ENCODE results near the gene MTHFSD.

Gene MTHFSD

GRCh38 chr16:86533767-86534351 is 21.2 kb downstream of the MTHFSD start (continued):
- TF ChIP-seq GLIS3 (CRISPR knock-in tag; IDR thresholded peaks at IDR 0.05) (no peak), TSHZ2 (CRISPR knock-in tag; IDR thresholded peaks at IDR 0.05) (no peak), CSRNP3 (CRISPR knock-in tag; IDR thresholded peaks at IDR 0.05) (no peak), TOX (CRISPR knock-in tag; IDR thresholded peaks at IDR 0.05; ENCODE audit: borderline replicate concordance) (no peak), TCF4 (CRISPR knock-in tag; IDR thresholded peaks at IDR 0.05; ENCODE audit: borderline replicate concordance) (no peak), PPARA (CRISPR knock-in tag; IDR thresholded peaks at IDR 0.05; ENCODE audit: borderline replicate concordance) (no peak), ISL1 (CRISPR knock-in tag; IDR thresholded peaks at IDR 0.05) (no peak)

- no peak for ATAC-seq
- TF ChIP-seq POU6F1 (CRISPR knock-in tag; IDR thresholded peaks at IDR 0.05; ENCODE audit: borderline replicate concordance, low read depth) = no peak
- TF ChIP-seq SNAI2 (CRISPR knock-in tag; IDR thresholded peaks at IDR 0.05) = no peak
- no peak for TF ChIP-seq ARNTL (CRISPR knock-in tag; IDR thresholded peaks at IDR 0.05; ENCODE audit: borderline replicate concordance, low read depth)
- no peak for TF ChIP-seq ZNF70 (CRISPR knock-in tag; IDR thresholded peaks at IDR 0.05)
- TF ChIP-seq CREB5 (CRISPR knock-in tag; IDR thresholded peaks at IDR 0.05; ENCODE audit: low read depth) = no peak
- TF ChIP-seq PPARA (CRISPR knock-in tag; IDR thresholded peaks at IDR 0.05; ENCODE audit: borderline replicate concordance) = no peak
- TF ChIP-seq ISL1 (CRISPR knock-in tag; IDR thresholded peaks at IDR 0.05) = no peak
- TF ChIP-seq OSR1 (CRISPR knock-in tag; IDR thresholded peaks at IDR 0.05) = no peak
- TF ChIP-seq GLIS3 (CRISPR knock-in tag; IDR thresholded peaks at IDR 0.05) = no peak
- TF ChIP-seq ZFP3 (CRISPR knock-in tag; IDR thresholded peaks at IDR 0.05) = no peak
- TF ChIP-seq TSHZ2 (CRISPR knock-in tag; IDR thresholded peaks at IDR 0.05) = no peak
- TF ChIP-seq ZNF8 (CRISPR knock-in tag; IDR thresholded peaks at IDR 0.05) = no peak
- TF ChIP-seq TCF4 (CRISPR knock-in tag; IDR thresholded peaks at IDR 0.05; ENCODE audit: borderline replicate concordance) = no peak
- TF ChIP-seq ESRRG (CRISPR knock-in tag; IDR thresholded peaks at IDR 0.05) = no peak
- no peak for TF ChIP-seq CSRNP3 (CRISPR knock-in tag; IDR thresholded peaks at IDR 0.05)
- TF ChIP-seq ZFP30 (CRISPR knock-in tag; IDR thresholded peaks at IDR 0.05) = no peak
- no peak for TF ChIP-seq BACH2 (CRISPR knock-in tag; IDR thresholded peaks at IDR 0.05; ENCODE audit: borderline replicate concordance)
- no peak for TF ChIP-seq CSDC2 (CRISPR knock-in tag; IDR thresholded peaks at IDR 0.05)
- TF ChIP-seq ZC3H10 (CRISPR knock-in tag; IDR thresholded peaks at IDR 0.05) = no peak
- TF ChIP-seq PATZ1 (CRISPR knock-in tag; IDR thresholded peaks at IDR 0.05; ENCODE audit: borderline replicate concordance) = no peak
Observed at GRCh38 chr16:86533076-86533475, 22.0 kb downstream of the MTHFSD start.
